Kidney (tissue), 14 donors: ENCODE measurements around the gene EBF3. TPM values are rescaled to one million over a fixed set of nuclear protein-coding genes. Genes with fewer than 3 reads are reported as not detected.

Experiments
- DNase-seq, 5 donors: peaks; one replicate each; pipeline ENCODE4 v3.0.0-alpha.2; 2013 to 2020
- FAIRE-seq: peaks from 2 replicates; lab custom pipeline; 2012; peaks lifted over from hg19 to GRCh38; lab: Jason Lieb, UNC
- H3K27ac ChIP-seq, 2 donors: one replicate each; pipeline ENCODE4 v1.7.0; 2013; ENCODE audit warnings: low read depth in 2 of 2, low read length in 2 of 2, inconsistent platforms in 1 of 2
- H3K27me3 ChIP-seq: one replicate; pipeline ENCODE4 v1.7.1; 2013; ENCODE audit warnings: low read length, inconsistent platforms; ENCODE audit not compliant: control insufficient read depth, insufficient read depth
- H3K36me3 ChIP-seq, 3 donors: one replicate each; pipeline versions ENCODE4 v1.7.0 to v1.7.1; 2013; ENCODE audit warnings: low read length in 3 of 3, control low read depth in 1 of 3, inconsistent platforms in 1 of 3; ENCODE audit not compliant: insufficient read depth in 3 of 3, control insufficient read depth in 2 of 3
- H3K4me1 ChIP-seq, 3 donors: one replicate each; pipeline versions ENCODE4 v1.7.0 to v1.7.1; 2013; ENCODE audit warnings: low read length in 3 of 3, inconsistent platforms in 1 of 3, low read depth in 1 of 3; ENCODE audit not compliant: control insufficient read depth in 2 of 3, insufficient read depth in 2 of 3
- H3K4me3 ChIP-seq, 3 donors: one replicate each; pipeline versions ENCODE4 v1.7.0 to v1.8.1; 2013; ENCODE audit warnings: low read length in 3 of 3, control low read depth in 1 of 3, inconsistent platforms in 1 of 3
- H3K9ac ChIP-seq, 3 donors: one replicate each; pipeline versions ENCODE4 v1.7.0 to v1.7.1; 2013; ENCODE audit warnings: low read length in 3 of 3, control low read depth in 1 of 3, inconsistent platforms in 1 of 3
- H3K9me3 ChIP-seq, 3 donors: one replicate each; pipeline versions ENCODE4 v1.7.0 to v1.7.1; 2013; ENCODE audit warnings: low read length in 3 of 3, control low read depth in 1 of 3, inconsistent platforms in 1 of 3; ENCODE audit not compliant: control insufficient read depth in 2 of 3, insufficient read depth in 1 of 3
- intact Hi-C: fragments of 100-400 bp; cut with DNase I; formaldehyde crosslinking; loops from one replicate; pipeline ENCODE4 v1.11.1; 2022
- polyA plus RNA-seq: library from polyadenylated mRNA; stranded (reverse); fragments of 350-450 nt; fragmentation: Illumina TruSeq; extraction: RNeasy Lipid Tissue Mini Kit (QIAGEN cat#74804); gene quantifications from one replicate; pipeline ENCODE4 v1.2.3, GENCODE V29; 2014; ENCODE audit warnings: low read depth, low replicate concordance; ENCODE audit not compliant: insufficient read depth
- total RNA-seq: library from RNA; stranded (reverse); fragmentation: NEBNext Ultra II Directional; extraction: Animal tissue kit (Norgen Biotek cat#: 25700); gene quantifications from one replicate; pipeline ENCODE4 v1.2.1, GENCODE V29; 2021
- TF ChIP-seq, protein P1 (sequence below): IDR thresholded peaks from 3 replicates; pipeline ENCODE4 v1.5.1; 2012; ENCODE audit warnings: mild to moderate bottlenecking, moderate library complexity, borderline replicate concordance; ENCODE audit not compliant: insufficient read depth; ENCODE audit errors: extremely low read depth
- donor health status: control.
- donor health status: control.
- donor health status: control.
- donor health status: control.
- donor health status: control.
- donor health status: DM: yes; HTN: yes; CAD: no.
- donor health status: Normal renal cell carcinoma (clear cell type).

EBF3 gene
- total and polyA plus RNA-seq, 2 donors from 2014 or later: 0.09 to 0.98 TPM

DNA sequence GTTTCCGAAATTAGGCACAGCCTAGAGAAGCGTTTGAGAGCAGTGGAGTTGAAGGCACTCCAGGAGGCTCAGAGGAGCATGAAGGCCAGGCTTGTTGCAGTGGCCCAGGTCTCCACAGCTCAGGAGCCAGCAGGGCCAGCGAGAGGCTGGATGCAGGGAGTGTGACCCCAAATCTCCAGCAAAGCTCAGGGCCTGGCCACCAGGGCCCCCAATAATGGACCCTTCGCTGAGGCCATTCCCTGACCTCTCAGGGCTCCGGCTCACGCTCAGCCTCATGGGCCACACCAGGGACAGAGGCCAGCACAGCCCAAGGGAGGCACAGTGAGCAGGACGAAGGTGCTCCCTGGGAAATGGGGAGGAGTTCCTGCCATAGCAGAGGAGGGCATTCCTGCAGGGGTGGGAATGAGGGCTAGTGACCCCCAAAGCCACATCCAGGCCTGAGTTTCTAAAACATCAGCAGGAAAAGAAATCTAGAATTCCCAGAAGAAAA lies 47.5 kb downstream of the EBF3 start:
- TF ChIP-seq, protein P1, sequence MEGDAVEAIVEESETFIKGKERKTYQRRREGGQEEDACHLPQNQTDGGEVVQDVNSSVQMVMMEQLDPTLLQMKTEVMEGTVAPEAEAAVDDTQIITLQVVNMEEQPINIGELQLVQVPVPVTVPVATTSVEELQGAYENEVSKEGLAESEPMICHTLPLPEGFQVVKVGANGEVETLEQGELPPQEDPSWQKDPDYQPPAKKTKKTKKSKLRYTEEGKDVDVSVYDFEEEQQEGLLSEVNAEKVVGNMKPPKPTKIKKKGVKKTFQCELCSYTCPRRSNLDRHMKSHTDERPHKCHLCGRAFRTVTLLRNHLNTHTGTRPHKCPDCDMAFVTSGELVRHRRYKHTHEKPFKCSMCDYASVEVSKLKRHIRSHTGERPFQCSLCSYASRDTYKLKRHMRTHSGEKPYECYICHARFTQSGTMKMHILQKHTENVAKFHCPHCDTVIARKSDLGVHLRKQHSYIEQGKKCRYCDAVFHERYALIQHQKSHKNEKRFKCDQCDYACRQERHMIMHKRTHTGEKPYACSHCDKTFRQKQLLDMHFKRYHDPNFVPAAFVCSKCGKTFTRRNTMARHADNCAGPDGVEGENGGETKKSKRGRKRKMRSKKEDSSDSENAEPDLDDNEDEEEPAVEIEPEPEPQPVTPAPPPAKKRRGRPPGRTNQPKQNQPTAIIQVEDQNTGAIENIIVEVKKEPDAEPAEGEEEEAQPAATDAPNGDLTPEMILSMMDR: no peak
- DNase-seq (peak in 1 of 5 donors; percentile 47), FAIRE-seq (no peak)
- Histone ChIP-seq H3K27ac (no peak overlapping the region), H3K4me3 (no peak overlapping the region), H3K36me3 (no peaks in the 10 kb centered on the region), H3K4me1 (no peaks in the 10 kb centered on the region), H3K9me3 (no peaks in the 10 kb centered on the region), H3K9ac (no peak overlapping the region), H3K27me3 (no peaks in the 10 kb centered on the region)
- intact Hi-C loops: no loop called here

DNA sequence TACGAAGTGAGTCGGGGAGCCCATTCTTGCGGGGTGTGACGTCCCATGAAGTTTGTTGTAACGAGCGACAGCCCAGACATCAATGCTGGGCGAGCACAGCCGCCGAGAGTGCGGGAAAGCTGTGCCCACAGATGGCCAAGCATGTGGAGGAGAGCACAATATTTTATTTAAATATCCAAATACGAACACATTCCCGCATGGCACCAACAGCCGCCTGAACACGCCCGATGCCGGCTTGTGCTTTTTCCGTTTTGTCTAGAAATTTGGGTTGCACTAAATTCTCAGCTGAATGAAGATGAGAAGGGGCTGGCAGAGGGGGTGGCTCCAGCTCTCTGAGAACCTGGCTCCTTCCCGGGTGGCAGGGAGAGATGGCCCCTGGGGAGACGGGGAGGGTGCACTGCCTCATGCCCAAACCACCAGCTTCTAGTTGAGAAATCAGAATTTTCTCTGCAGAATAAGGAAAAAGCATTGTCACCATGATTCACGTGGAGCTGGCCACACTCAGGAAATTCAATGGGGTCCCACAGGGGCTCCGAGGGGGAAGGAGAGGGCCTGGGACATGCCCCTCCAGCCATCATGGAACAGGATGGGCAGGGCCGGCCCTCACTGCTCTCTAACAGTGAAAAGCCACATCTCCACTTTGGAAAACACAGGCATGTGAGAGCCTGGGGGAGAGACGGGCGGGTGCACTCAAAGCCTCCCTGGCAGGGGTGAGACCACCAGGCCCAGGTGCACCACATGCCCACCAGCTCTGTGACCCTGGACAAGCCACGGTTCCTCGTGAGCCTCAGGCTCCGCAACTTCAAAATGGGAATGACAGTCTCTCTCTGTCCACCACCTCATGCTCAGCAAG lies 48.3 kb downstream of the EBF3 start:
- TF ChIP-seq, protein P1: no peak
- intact Hi-C loops: no loop called here
- no peaks in the 10 kb centered on the region for H3K9me3 ChIP-seq
- no peak overlapping the region for H3K4me3 ChIP-seq
- FAIRE-seq (no peak), DNase-seq (peak in 1 of 5 donors; percentile 55)
- H3K27ac ChIP-seq: no peak overlapping the region
- H3K4me1 ChIP-seq: no peaks in the 10 kb centered on the region
- H3K27me3 ChIP-seq: no peaks in the 10 kb centered on the region
- no peaks in the 10 kb centered on the region for H3K36me3 ChIP-seq
- no peak overlapping the region for H3K9ac ChIP-seq

DNA sequence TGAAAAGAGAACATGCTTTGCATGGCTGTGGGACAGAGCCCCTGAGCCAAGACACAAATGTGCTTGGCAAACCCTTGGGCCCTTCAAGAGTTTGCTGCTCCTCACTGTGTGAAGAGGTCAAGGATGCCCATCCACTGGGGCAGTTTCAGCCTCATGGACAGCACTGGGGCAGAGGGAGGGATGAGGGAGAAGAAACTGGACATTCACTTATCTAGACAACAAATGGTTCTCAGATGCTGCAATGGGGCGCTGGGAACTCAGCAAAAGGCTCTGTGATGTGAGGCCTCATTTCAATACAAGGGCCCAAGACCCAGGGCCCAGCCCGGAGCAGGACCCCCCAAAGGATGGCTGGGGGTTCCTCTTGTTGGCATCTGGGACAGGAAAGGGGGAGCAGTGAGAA lies 49.1 kb downstream of the EBF3 start:
- Histone ChIP-seq H3K4me3 (no peak overlapping the region), H3K4me1 (no peaks in the 10 kb centered on the region), H3K36me3 (no peaks in the 10 kb centered on the region), H3K9me3 (no peaks in the 10 kb centered on the region), H3K27me3 (no peaks in the 10 kb centered on the region), H3K9ac (no peak overlapping the region), H3K27ac (no peak overlapping the region)
- intact Hi-C loops: no loop called here
- TF ChIP-seq, protein P1: no peak
- DNase-seq (no peak), FAIRE-seq (no peak)
